SK-N-DZ (cell line): Measurements from ENCODE around the gene KDM1B. TPM values are rescaled to one million over a fixed set of nuclear protein-coding genes. Genes with fewer than 3 reads are reported as not detected.

Experiments used
- DNase-seq: peaks from one replicate; pipeline ENCODE4 v3.0.0-alpha.2; 2015; ENCODE audit warnings: low spot score
- polyA plus RNA-seq, 2 experiments: library from polyadenylated mRNA; depleted of rRNA; stranded (reverse); fragments of >200 nt; gene quantifications; 2 replicates each; pipeline ENCODE4 v1.2.3, GENCODE V29; 2014

KDM1B gene
- polyA plus RNA-seq (2014; cell fraction: cytosol; rRNA removed), result 15.7 and 20.4 TPM in 2 replicates
- polyA plus RNA-seq (2014; cell fraction: nucleus; rRNA removed), result 7.7 and 13.0 TPM in 2 replicates

DNA sequence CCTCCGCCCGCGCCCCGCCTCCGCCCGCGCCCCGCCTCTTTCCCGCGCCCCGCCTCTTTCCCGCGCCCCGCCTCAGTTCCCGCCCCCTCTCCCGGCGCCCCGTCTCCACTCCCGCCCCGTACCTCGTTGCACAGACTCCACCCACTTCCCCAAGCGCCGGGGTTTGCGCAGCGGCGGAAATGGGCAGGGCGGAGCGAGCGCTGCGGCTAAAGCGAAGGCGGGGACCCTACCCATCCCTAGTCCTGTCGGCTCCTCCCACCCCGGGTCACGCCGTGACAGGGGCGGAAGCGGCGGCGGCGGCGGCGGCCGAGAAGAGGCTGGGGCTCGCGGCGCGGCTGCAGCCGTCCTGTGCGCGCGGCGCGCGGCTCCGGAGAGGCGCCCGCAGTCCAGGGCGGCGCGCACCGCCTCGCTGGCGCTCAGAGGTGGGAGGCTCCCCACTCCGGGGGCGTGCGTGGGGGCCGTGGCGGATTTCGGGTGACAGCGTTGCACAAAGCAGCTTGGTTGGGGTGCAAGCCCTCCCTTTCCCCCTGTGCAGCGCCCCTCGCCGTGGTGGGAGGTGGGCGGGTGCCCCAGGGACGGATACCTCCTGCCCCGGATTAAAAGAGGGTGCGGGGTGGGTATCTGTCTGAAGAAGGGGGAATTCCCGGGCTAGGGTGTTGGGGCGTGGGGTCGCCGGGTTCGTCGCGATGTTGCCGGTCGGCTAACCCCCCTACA, at the start of gene KDM1B:
TSS of gene KDM1B (plus strand) at position 273 of the 714 bp plus-strand sequence. CDS start 4,474 bp downstream, outside the sequence.
- DNase-seq, result peak; percentile 96

GRCh38 chr6:18107061-18107460, 48.2 kb upstream of the KDM1B start:
- no peak for DNase-seq

GRCh38 chr6:18110162-18110561, 45.1 kb upstream of the KDM1B start:
- no peak for DNase-seq

GRCh38 chr6:18115356-18115755, 39.9 kb upstream of the KDM1B start:
- no peak for DNase-seq

DNA sequence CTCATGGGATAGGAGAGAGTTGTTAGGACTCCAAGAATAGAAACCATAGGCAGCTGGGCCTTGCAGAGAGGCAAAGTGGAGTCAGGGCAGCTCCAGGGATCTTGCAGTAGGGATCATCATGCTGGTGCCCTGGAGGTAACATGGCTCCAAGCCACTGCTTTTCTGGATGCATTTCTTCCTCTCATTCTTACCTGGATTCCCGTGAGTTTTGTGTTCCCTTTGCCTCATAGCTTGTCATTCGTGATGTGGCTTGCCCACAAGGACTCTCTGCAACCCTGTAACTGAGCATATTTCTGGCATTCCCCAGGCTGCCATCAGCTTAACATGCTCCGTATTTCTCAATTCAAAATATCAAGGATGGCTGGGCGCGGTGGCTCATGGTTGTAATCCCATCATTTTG, 38.1 kb upstream of the KDM1B start:
- DNase-seq, result no peak

GRCh38 chr6:18118330-18118729, 36.9 kb upstream of the KDM1B start:
- DNase-seq, result no peak

DNA sequence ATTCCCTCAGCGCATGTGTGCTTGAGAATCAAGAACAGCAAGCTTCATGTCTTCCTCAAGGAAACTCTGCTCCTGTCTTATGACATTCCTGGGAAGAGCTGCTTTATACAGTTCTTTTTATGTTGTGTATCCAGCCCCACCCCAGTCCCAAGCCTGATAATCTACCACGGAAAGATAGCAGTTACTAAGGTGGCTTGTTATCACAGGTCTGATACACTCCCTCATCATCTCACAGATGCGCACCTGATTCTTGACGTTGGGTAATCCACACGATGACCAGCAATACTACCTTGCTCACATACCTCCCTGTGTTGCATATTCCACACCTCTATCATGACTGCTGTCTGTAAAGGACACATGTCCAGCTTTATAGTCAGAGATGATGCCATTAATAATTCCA, 36.0 kb upstream of the KDM1B start:
- DNase-seq, result no peak

DNA sequence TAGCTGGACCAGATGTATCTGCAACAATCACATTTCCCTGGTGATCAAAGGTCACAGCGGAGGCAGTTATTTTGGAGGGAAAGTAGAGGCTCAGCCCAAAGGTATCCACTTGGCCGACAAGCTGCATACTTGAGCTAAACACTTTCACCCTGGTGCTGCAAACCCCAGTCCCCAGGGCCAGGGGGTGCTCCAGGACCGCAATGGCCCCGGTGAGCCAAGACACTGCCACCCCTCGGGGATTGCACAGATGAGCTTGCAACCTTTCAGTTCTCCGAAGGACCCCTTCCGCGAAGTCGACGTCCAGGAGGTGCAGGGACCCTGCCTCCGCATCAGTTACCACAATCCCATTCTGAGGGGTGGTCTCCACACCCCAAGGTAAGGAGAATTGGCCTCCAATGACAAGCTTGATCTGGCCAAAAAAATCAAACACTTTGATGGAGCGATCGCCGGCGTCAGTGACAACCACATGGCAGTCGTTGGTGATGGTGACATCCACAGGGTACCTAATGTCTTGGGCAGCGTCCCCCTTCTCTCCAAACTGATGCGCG, 33.6 kb upstream of the KDM1B start:
- no peak for DNase-seq

DNA sequence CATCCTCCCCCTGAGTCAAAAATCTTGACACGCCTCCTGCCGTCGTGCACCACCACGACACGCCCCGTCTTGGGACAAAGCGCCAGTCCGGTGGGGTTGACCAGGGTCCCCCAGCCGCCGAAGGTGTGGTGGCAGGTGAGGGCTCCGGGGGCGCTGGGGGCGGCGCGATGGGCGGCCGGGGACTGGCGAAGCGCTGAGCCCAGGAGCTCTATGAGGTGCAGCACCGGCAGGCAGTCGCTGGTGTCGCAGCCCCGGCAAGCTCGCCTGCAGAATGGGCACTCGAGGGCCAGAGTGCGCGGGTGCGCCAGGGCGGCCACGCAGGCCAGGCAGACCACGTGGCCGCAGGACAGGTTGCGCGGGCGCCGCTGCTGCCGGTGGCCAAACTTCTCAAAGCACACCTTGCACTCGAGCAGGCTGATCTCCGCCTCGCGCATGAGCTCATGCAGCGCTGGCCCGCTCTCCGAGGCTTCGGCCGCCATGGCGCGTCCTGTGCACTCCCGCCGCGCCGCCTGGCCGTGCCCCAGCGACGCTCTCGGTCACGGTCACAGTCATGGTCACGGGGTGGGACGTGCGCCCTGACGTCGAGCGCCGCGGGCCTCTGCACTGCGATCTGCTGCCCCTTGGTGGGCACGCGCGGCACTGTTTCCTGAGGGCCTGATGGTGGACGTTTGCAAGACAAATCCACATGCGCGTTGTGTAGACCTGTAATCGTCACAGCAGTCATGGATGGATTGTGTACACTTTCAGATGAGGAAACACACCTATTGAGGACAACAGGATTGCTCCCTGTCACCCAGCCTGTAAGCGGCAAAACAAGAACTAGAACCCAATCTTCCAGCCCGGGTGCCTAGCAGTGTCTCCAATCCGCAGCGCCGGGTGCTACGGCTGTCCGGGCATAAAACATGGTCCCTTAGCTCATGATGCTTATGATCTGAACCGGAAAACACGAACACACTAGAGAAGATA, 32.8 kb upstream of the KDM1B start, which contains the start of gene NHLRC1:
TSS of gene NHLRC1 (minus strand) at position 550 of the 966 bp plus-strand sequence. CDS start at position 479, 71 bp downstream.
- no peak for DNase-seq

GRCh38 chr6:18126121-18126520, 29.1 kb upstream of the KDM1B start:
- no peak for DNase-seq

GRCh38 chr6:18132346-18132745, 22.9 kb upstream of the KDM1B start:
- DNase-seq, result no peak

DNA sequence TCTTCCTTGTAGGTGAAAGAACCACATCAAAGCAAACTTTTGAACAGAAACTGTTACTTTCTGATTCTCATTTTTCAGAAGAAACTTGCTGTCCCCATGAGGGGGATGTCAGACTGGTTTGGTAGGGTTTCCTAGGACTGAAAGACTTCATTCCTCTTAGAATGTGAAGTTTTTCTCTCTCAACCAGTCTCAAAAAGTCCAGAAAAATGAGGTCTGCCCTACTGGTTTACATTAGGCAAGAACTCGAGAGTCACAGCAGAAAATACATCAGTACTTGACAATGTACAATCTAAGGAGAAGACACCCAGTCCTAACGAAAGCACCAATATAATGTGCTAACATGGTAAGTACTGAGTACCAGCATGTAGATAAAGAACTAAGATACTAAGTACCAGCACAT, 20.1 kb upstream of the KDM1B start:
- DNase-seq, result no peak

GRCh38 chr6:18136260-18136659, 19.0 kb upstream of the KDM1B start:
- DNase-seq, result no peak

DNA sequence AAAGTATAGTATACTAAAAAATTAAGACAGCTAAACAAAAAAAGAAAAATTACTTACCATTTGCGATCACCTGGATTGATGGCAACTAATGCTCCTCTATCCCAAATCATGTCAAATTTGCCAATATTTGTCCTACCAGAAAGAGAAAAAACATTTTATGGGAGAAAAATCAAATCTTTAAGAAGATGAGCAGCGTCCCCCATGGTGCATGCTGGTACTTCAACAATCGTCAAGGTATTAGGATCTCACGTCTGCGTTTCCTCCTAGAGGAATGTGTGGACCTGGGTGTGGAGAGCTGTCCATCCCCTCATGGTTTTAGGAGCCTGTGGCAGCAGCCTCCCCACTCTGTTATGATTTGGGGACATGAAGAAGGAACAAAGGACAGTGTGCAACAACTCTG, 16.3 kb upstream of the KDM1B start:
- DNase-seq, result no peak

DNA sequence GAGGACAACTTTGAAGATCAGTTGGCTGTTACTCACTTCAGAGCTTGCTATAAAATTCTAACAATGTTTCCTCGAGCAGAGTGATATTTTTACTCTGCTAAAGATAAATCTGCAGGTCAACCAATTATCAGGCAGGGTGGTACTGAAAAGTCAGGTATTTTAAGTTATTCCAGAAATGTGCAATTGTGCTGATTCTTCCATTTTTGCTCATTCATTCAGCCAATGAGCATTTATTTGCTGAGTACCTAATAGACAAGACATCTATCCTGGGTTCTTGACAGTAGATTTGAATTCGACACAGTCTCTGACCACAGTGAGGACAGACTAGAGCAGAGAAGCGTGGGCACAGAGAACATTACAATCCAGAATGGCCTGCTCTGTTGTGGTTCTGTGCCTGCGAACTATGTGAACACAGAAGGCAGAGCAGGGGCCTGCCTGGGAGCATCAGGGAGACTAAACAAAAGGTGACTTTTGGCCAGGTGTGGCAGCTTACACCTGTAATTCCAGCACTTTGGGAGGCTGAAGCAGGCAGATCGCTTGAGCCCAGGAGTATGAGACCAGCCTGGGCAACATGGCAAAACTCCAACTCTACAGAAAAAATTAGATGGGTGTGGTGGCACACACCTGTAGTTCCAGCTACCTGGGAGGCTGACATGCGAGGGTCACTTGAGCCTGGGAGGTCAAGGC, 15.1 kb upstream of the KDM1B start:
- DNase-seq, result no peak

DNA sequence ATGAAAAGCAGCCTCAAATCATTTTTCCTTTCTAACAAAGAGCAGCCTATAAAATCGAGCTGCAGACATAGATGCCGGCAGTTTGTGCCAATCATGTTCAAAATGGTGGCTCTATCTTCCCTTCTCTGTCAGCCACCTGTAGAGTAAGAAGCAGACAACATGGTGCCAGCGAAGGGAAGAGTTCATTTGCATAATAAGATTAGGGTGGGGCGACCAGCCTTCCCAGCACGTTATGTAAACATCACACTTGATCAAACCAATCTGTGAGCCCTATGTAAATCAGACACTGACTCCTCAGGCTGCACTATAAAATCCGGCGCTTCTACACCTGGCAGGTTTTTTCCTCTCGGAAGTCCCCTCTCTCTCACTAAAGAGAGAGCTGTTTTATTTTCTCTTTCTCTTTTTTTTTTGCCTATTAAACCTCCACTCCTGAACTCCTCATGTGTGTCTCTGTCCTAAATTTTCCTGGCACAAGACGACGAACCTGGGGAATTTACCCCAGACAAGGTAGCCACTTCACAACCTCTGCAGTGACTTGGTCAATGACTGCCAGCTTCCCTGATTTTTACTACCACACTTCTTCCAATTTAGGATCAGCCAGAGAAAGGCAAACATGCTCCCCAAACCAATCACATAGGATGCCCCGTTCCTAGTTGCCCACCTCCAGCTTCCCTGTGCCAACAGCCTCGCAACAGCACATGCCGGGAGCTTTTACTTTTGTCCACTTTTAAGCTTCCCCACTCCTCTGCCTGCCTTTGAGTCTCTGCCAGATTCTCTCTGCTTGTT, 13.2 kb upstream of the KDM1B start:
- DNase-seq, result peak; percentile 72

GRCh38 chr6:18142591-18142861, 12.7 kb upstream of the KDM1B start:
- DNase-seq, result no peak

GRCh38 chr6:18147160-18147559, 8.1 kb upstream of the KDM1B start:
- DNase-seq, result no peak

DNA sequence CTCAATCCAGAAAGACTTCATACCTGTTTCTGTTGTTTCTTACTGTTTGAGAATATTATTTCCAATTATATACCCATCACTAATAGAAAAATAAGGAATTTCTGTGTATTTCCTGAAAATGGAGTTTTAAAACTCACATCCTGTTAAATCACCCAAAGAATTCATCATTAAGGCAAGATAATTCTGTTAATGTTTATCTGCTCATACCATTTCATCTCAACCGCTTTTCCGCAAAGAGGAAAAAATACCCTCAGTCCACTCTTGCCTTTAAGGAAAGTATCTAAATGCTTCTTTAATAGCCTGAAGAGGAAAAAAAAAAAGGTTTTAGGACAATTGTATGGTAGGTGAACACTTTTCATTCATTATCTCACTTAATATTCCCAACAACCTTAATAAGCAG, 7.6 kb upstream of the KDM1B start:
- no peak for DNase-seq

DNA sequence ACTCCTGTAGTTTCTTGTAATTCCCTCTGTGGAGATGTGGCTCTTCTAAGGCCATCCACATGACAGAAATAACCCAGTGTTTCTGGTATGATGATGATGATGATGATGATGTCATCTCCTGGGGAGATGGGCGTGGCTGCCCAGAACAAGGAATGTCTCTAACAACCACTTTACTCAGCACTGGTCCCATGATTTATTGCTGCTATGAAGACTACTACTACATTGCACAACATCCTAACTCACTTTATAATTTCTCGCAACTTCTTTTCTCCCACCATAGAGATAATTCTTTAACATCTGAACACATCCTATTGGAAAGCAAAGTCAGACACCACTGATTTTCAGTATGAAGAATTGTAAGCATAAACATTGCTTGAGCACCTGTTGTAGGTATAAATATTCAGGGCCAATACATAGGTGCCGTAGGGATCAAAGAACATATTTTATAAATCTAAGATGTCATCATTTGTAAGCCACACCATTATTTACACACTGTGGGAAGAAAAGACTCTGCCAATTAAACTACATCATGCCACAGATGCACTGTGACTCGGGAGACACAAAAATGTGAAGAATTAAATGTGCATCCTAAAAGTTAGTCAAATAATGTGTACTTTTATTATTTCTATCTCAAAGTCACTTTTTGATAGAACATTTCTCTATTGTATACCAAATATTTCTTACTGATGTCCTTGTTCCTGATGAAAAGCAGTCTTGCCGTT, 6.8 kb upstream of the KDM1B start:
- no peak for DNase-seq
